Peyer's patch (tissue), 4 donors: ENCODE data around the gene TIAM2. TPM values are rescaled to one million over a fixed set of nuclear protein-coding genes. Genes with fewer than 3 reads are reported as not detected.
"Not testable (repeated sequence)": the region's sequence is repeated elsewhere in the genome, so short reads cannot be mapped to it uniquely, and the experiment has no call there.

ENCODE experiments used
- DNase-seq, 3 donors: peaks; one replicate each; pipeline ENCODE4 v3.0.0-alpha.2; 2017 to 2019
- H3K27ac ChIP-seq, 4 donors: fragments of 200-600 bp; sonication (generic); one replicate each; pipeline ENCODE4 v1.5.1; 2016 to 2019
- H3K27me3 ChIP-seq, 2 donors: fragments of 200-600 bp; sonication (generic); one replicate each; pipeline ENCODE4 v1.5.1; 2019
- H3K36me3 ChIP-seq, 3 donors: fragments of 200-600 bp; sonication (generic); one replicate each; pipeline ENCODE4 v1.5.1; 2016 to 2019
- H3K4me1 ChIP-seq, 4 donors: fragments of 200-600 bp; sonication (generic); one replicate each; pipeline ENCODE4 v1.5.1; 2016 to 2019
- H3K4me3 ChIP-seq, 4 donors: fragments of 200-600 bp; sonication (generic); 1 replicate in 3 of 4; 2 replicates in 1 of 4; pipeline ENCODE4 v1.5.1; 2016 to 2019; ENCODE audit warnings: mild to moderate bottlenecking in 1 of 4
- H3K9me3 ChIP-seq, 4 donors: fragments of 200-600 bp; sonication (generic); one replicate each; pipeline ENCODE4 v1.5.1; 2016 to 2019; ENCODE audit warnings: mild to moderate bottlenecking in 1 of 4
- CTCF ChIP-seq, 6 experiments: fragments of 450-650 bp in 4 of 6; fragments of 200-600 bp in 2 of 6; sonication (generic) in 1 of 6; IDR thresholded peaks; one replicate each; pipeline ENCODE4 v1.5.1; 2017 to 2019; ENCODE audit warnings: antibody characterized with exemption in 6 of 6, mild to moderate bottlenecking in 3 of 6, moderate library complexity in 1 of 6
- POLR2A ChIP-seq, 2 donors: fragments of 450-650 bp; IDR thresholded peaks; one replicate each; pipeline ENCODE4 v1.5.1; 2017; ENCODE audit warnings: antibody characterized with exemption in 2 of 2, mild to moderate bottlenecking in 2 of 2, moderate library complexity in 2 of 2
- total RNA-seq, 4 donors: library from RNA; depleted of rRNA; stranded (reverse); fragments of >200 nt; gene quantifications; one replicate each; pipeline ENCODE4 v1.1.0, GENCODE V29; 2016

Gene TIAM2
- total RNA-seq, 4 donors from 2014 or later, result 47.0 to 139 (median 91.9) TPM

- Histone ChIP-seq H3K27me3 (no peaks in the 10 kb centered on the region), H3K4me1 (peaks cover 0 to 3% (median 0%) of the 10 kb centered on the region in 4 donors), H3K27ac (no peak overlapping the region), H3K9me3 (no peaks in the 10 kb centered on the region), H3K36me3 (peaks cover 0 to 2% (median 0%) of the 10 kb centered on the region in 3 donors), H3K4me3 (no peak overlapping the region)
- peak in 2 of 3 donors; percentile 48 to 73 for DNase-seq
- TF ChIP-seq POLR2A (IDR thresholded peaks at IDR 0.05), result no peak
- TF ChIP-seq CTCF (IDR thresholded peaks at IDR 0.05), result peak in 4 of 6 experiments; percentile 52 to 66 (median 62)
Observed at GRCh38 chr6:155174576-155175211, 179.6 kb downstream of the TIAM2 start.

GRCh38 chr6:155177363-155177961 lies 182.3 kb downstream of the TIAM2 start:
- H3K36me3 ChIP-seq, result peaks cover 0 to 19% (median 0%) of the 10 kb centered on the region in 3 donors
- H3K27me3 ChIP-seq, result no peaks in the 10 kb centered on the region
- no peak overlapping the region for H3K4me3 ChIP-seq
- H3K4me1 ChIP-seq, result no peaks in the 10 kb centered on the region
- no peaks in the 10 kb centered on the region for H3K9me3 ChIP-seq
- no peak overlapping the region for H3K27ac ChIP-seq
- TF ChIP-seq POLR2A (IDR thresholded peaks at IDR 0.05) (no peak), CTCF (IDR thresholded peaks at IDR 0.05) (peak; percentile 40 to 76 (median 68))
- DNase-seq, result peak in 2 of 3 donors; percentile 47 to 60

- Histone ChIP-seq H3K9me3 (no peaks in the 10 kb centered on the region), H3K27me3 (no peaks in the 10 kb centered on the region), H3K27ac (no peak overlapping the region), H3K4me3 (no peak overlapping the region), H3K4me1 (no peaks in the 10 kb centered on the region), H3K36me3 (peaks cover 0 to 29% (median 0%) of the 10 kb centered on the region in 3 donors)
- TF ChIP-seq CTCF (IDR thresholded peaks at IDR 0.05) (no peak), POLR2A (IDR thresholded peaks at IDR 0.05) (no peak)
- DNase-seq, result no peak
Observed at GRCh38 chr6:155181498-155181897, 186.4 kb downstream of the TIAM2 start.

GRCh38 chr6:155182103-155182502 lies 187.0 kb downstream of the TIAM2 start:
- no peak for DNase-seq
- H3K9me3 ChIP-seq, result no peaks in the 10 kb centered on the region
- TF ChIP-seq CTCF (IDR thresholded peaks at IDR 0.05) (no peak), POLR2A (IDR thresholded peaks at IDR 0.05) (no peak)
- no peak overlapping the region for H3K4me3 ChIP-seq
- H3K36me3 ChIP-seq, result peaks cover 0 to 29% (median 0%) of the 10 kb centered on the region in 3 donors
- H3K4me1 ChIP-seq, result no peaks in the 10 kb centered on the region
- H3K27ac ChIP-seq, result peak overlapping the region in 1 of 4 donors; percentile 64
- no peaks in the 10 kb centered on the region for H3K27me3 ChIP-seq

- Histone ChIP-seq H3K4me3 (no peak overlapping the region), H3K27me3 (no peaks in the 10 kb centered on the region), H3K4me1 (no peaks in the 10 kb centered on the region), H3K27ac (peak overlapping the region in 3 of 4 donors; percentile 8 to 64 (median 29)), H3K9me3 (no peaks in the 10 kb centered on the region), H3K36me3 (peaks cover 0 to 29% (median 0%) of the 10 kb centered on the region in 3 donors)
- no peak for DNase-seq
- TF ChIP-seq CTCF (IDR thresholded peaks at IDR 0.05), result no peak
- no peak for TF ChIP-seq POLR2A (IDR thresholded peaks at IDR 0.05)
Observed at GRCh38 chr6:155183095-155183494, 188.0 kb downstream of the TIAM2 start.

GRCh38 chr6:155185041-155185440 lies 189.9 kb downstream of the TIAM2 start:
- H3K27ac ChIP-seq, H3K4me3 ChIP-seq, H3K9me3 ChIP-seq, H3K27me3 ChIP-seq, DNase-seq: not testable (repeated sequence)
- H3K4me1 ChIP-seq, result peaks cover 0 to 10% (median 0%) of the 10 kb centered on the region in 4 donors
- H3K36me3 ChIP-seq, result peaks cover 0 to 25% (median 0%) of the 10 kb centered on the region in 3 donors
